ENCODE measurements around the gene SAC3D1.

DNA sequence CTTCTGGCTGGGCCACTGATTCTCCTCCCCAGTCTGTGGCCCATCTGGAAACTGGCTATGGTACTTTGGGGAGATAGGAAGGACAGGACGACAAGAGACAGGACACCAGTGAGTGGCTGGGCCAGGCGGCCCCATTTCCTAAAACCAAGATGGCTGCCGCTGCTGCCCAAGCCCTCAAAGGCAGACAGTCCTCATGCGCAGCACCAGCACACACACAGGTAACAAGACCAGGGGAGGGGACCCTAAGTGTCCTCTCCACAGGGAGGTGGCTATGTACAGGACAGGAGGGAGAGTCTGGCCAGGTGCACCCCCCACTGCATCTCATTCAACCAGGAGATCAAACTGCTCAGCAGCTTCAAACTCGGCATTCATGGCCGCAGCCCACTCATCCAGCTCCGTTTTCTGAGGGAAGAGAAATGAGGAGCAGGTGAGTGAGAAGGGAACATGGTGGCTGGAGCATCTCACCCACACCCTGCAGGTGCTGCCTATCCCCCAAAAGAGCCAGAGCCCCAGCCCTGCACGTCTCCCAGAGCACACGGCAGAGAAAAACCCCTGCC is 37.9 kb downstream of the SAC3D1 start:
- TF ChIP-seq CTCF (IDR thresholded peaks at IDR 0.05) (no peak), POLR2A (IDR thresholded peaks at IDR 0.05) (no peak)

All from Peyer's patch (tissue), 4 donors.